Trophoblast cell (in vitro differentiated cells and primary cell): ENCODE data around the gene KIF1A.

ENCODE experiments used
- DNase-seq, 2 donors: peaks; one replicate each; pipeline ENCODE4 v3.0.0-alpha.2; 2016
- H2AFZ ChIP-seq: 2 replicates; pipeline ENCODE4 v1.6.1; 2013; ENCODE audit warnings: low read length, moderate library complexity, mild to moderate bottlenecking; ENCODE audit not compliant: insufficient read depth, poor library complexity
- H2AK5ac ChIP-seq: 2 replicates; pipeline ENCODE4 v1.6.1; 2013; ENCODE audit warnings: mild to moderate bottlenecking, low read length
- H2BK120ac ChIP-seq: 2 replicates; pipeline ENCODE4 v1.6.1; 2013; ENCODE audit warnings: low read length, mild to moderate bottlenecking, moderate library complexity; ENCODE audit not compliant: insufficient read depth, poor library complexity
- H2BK12ac ChIP-seq: 2 replicates; pipeline ENCODE4 v1.6.1; 2013; ENCODE audit warnings: mild to moderate bottlenecking, low read length, moderate library complexity
- H2BK5ac ChIP-seq: 2 replicates; pipeline ENCODE4 v1.6.1; 2013; ENCODE audit warnings: low read length, low read depth, moderate library complexity, mild to moderate bottlenecking; ENCODE audit not compliant: poor library complexity
- H3K14ac ChIP-seq: 2 replicates; pipeline ENCODE4 v1.6.1; 2013; ENCODE audit warnings: mild to moderate bottlenecking, low read length
- H3K18ac ChIP-seq: 2 replicates; pipeline ENCODE4 v1.6.1; 2013; ENCODE audit warnings: mild to moderate bottlenecking, low read length
- H3K23ac ChIP-seq: 2 replicates; pipeline ENCODE4 v1.6.1; 2013; ENCODE audit warnings: low read length
- H3K27ac ChIP-seq: 2 replicates; pipeline ENCODE4 v1.5.1; 2013; ENCODE audit warnings: low read depth, mild to moderate bottlenecking, inconsistent platforms, low read length, moderate library complexity
- H3K27me3 ChIP-seq: 2 replicates; pipeline ENCODE4 v1.6.1; 2013; ENCODE audit warnings: inconsistent platforms, mild to moderate bottlenecking, low read length, moderate library complexity; ENCODE audit not compliant: insufficient read depth
- H3K36me3 ChIP-seq, 2 experiments: 1 replicate in 1 of 2; 2 replicates in 1 of 2; pipeline ENCODE4 v1.6.1; 2013; ENCODE audit warnings: low read length in 2 of 2, mild to moderate bottlenecking in 2 of 2, moderate library complexity in 1 of 2; ENCODE audit not compliant: insufficient read depth in 2 of 2, control insufficient read depth in 1 of 2
- H3K4ac ChIP-seq: 2 replicates; pipeline ENCODE4 v1.6.1; 2013; ENCODE audit warnings: low read depth, mild to moderate bottlenecking, low read length, moderate library complexity
- H3K4me1 ChIP-seq, 2 experiments: 1 replicate in 1 of 2; 2 replicates in 1 of 2; pipeline ENCODE4 v1.6.1; 2013; ENCODE audit warnings: low read length in 2 of 2, mild to moderate bottlenecking in 2 of 2, moderate library complexity in 1 of 2; ENCODE audit not compliant: insufficient read depth in 2 of 2, control insufficient read depth in 1 of 2
- H3K4me2 ChIP-seq: 2 replicates; pipeline ENCODE4 v1.6.1; 2013; ENCODE audit warnings: inconsistent platforms, mild to moderate bottlenecking, low read length, moderate library complexity
- H3K4me3 ChIP-seq: 2 replicates; pipeline ENCODE4 v1.5.1; 2013; ENCODE audit warnings: mild to moderate bottlenecking, low read depth, low read length, inconsistent platforms
- H3K79me1 ChIP-seq: one replicate; pipeline ENCODE4 v1.6.1; 2013; ENCODE audit warnings: low read length
- H3K79me2 ChIP-seq: 2 replicates; pipeline ENCODE4 v1.6.1; 2013; ENCODE audit warnings: low read length, mild to moderate bottlenecking; ENCODE audit not compliant: control insufficient read depth, insufficient read depth, poor library complexity
- H3K9ac ChIP-seq: 2 replicates; pipeline ENCODE4 v1.6.1; 2013; ENCODE audit warnings: mild to moderate bottlenecking, low read length
- H3K9me3 ChIP-seq: 2 replicates; pipeline ENCODE4 v1.6.1; 2013; ENCODE audit warnings: low read depth, mild to moderate bottlenecking, control low read depth, inconsistent platforms, low read length; ENCODE audit not compliant: insufficient read depth
- H4K12ac ChIP-seq: 2 replicates; pipeline ENCODE4 v1.6.1; 2013; ENCODE audit warnings: low read depth, mild to moderate bottlenecking, low read length, moderate library complexity
- H4K8ac ChIP-seq: 2 replicates; pipeline ENCODE4 v1.6.1; 2013; ENCODE audit warnings: low read depth, mild to moderate bottlenecking, low read length, moderate library complexity
- H4K91ac ChIP-seq: one replicate; pipeline ENCODE4 v1.6.1; 2013; ENCODE audit warnings: low read depth, mild to moderate bottlenecking, low read length, moderate library complexity
- WGBS: extraction: QIAGEN DNeasy Blood & Tissue Kit; methylation state at CpG from one replicate; pipeline ENCODE4 v1.1.7; 2013; ENCODE audit warnings: missing lambda C conversion rate; ENCODE audit not compliant: insufficient read length, insufficient coverage; ENCODE audit errors: extremely low coverage; 5-methylcytosine and 5-hydroxymethylcytosine counted together

The KIF1A gene

GRCh38 chr2:240762249-240762648 lies 57.8 kb downstream of the KIF1A start:
- H3K79me1 ChIP-seq, result no peaks in the 10 kb centered on the region
- H4K8ac ChIP-seq, result no peak overlapping the region
- H3K4me3 ChIP-seq, result no peak overlapping the region
- H3K4me2 ChIP-seq, result no peak overlapping the region
- H3K9me3 ChIP-seq, result peaks cover 2% of the 10 kb centered on the region
- no peak overlapping the region for H3K27ac ChIP-seq
- no peak overlapping the region for H4K12ac ChIP-seq
- no CpG with 5 or more reads among the region's 8 CpGs for WGBS
- H3K18ac ChIP-seq, result no peak overlapping the region
- H3K14ac ChIP-seq, result no peak overlapping the region
- H3K36me3 ChIP-seq, result no peaks in the 10 kb centered on the region
- H3K27me3 ChIP-seq, result no peaks in the 10 kb centered on the region
- H3K9ac ChIP-seq, result no peak overlapping the region
- no peak overlapping the region for H2AK5ac ChIP-seq
- H3K4ac ChIP-seq, result no peak overlapping the region
- H3K4me1 ChIP-seq, result no peaks in the 10 kb centered on the region
- H3K79me2 ChIP-seq, result no peaks in the 10 kb centered on the region
- H3K23ac ChIP-seq, result no peak overlapping the region
- no peak overlapping the region for H2AFZ ChIP-seq
- no peak overlapping the region for H2BK120ac ChIP-seq
- no peak for DNase-seq
- no peak overlapping the region for H2BK12ac ChIP-seq
- H2BK5ac ChIP-seq, result no peak overlapping the region
- H4K91ac ChIP-seq, result no peak overlapping the region

GRCh38 chr2:240760576-240761246 lies 59.3 kb downstream of the KIF1A start:
- peaks cover 2% of the 10 kb centered on the region for H3K9me3 ChIP-seq

GRCh38 chr2:240760121-240760520 lies 59.9 kb downstream of the KIF1A start:
- no peak for DNase-seq
- H2AFZ ChIP-seq, result no peak overlapping the region
- no peak overlapping the region for H2BK120ac ChIP-seq
- H4K8ac ChIP-seq, result no peak overlapping the region
- H3K36me3 ChIP-seq, result no peaks in the 10 kb centered on the region
- peaks cover 2% of the 10 kb centered on the region for H3K9me3 ChIP-seq
- no peak overlapping the region for H2AK5ac ChIP-seq
- no peak overlapping the region for H3K4ac ChIP-seq
- H3K79me1 ChIP-seq, result no peaks in the 10 kb centered on the region
- H3K4me2 ChIP-seq, result no peak overlapping the region
- H3K18ac ChIP-seq, result no peak overlapping the region
- no peak overlapping the region for H4K12ac ChIP-seq
- no peaks in the 10 kb centered on the region for H3K27me3 ChIP-seq
- H3K27ac ChIP-seq, result no peak overlapping the region
- no peak overlapping the region for H3K23ac ChIP-seq
- H2BK5ac ChIP-seq, result no peak overlapping the region
- no peak overlapping the region for H3K4me3 ChIP-seq
- no peak overlapping the region for H4K91ac ChIP-seq
- H2BK12ac ChIP-seq, result no peak overlapping the region
- H3K9ac ChIP-seq, result no peak overlapping the region
- no CpG with 5 or more reads among the region's 7 CpGs for WGBS
- H3K79me2 ChIP-seq, result no peaks in the 10 kb centered on the region
- H3K4me1 ChIP-seq, result no peaks in the 10 kb centered on the region
- H3K14ac ChIP-seq, result no peak overlapping the region

More at GRCh38 chr2:240760576-240761246, 59.3 kb downstream of the KIF1A start:
- no peaks in the 10 kb centered on the region for H3K36me3 ChIP-seq
- H3K23ac ChIP-seq, result no peak overlapping the region
- H3K18ac ChIP-seq, result no peak overlapping the region
- no peak overlapping the region for H4K8ac ChIP-seq
- no peak overlapping the region for H4K91ac ChIP-seq
- H3K4me2 ChIP-seq, result no peak overlapping the region
- no peak overlapping the region for H2AK5ac ChIP-seq
- DNase-seq, result no peak
- no peaks in the 10 kb centered on the region for H3K79me1 ChIP-seq
- no peak overlapping the region for H2BK12ac ChIP-seq
- no peaks in the 10 kb centered on the region for H3K79me2 ChIP-seq
- H2BK5ac ChIP-seq, result no peak overlapping the region
- H4K12ac ChIP-seq, result no peak overlapping the region
- H3K14ac ChIP-seq, result no peak overlapping the region
- no CpG with 5 or more reads among the region's 22 CpGs for WGBS
- H3K9ac ChIP-seq, result no peak overlapping the region
- no peak overlapping the region for H2BK120ac ChIP-seq
- H3K4ac ChIP-seq, result no peak overlapping the region
- no peaks in the 10 kb centered on the region for H3K27me3 ChIP-seq
- H3K4me3 ChIP-seq, result no peak overlapping the region
- H3K4me1 ChIP-seq, result no peaks in the 10 kb centered on the region
- H2AFZ ChIP-seq, result no peak overlapping the region
- H3K27ac ChIP-seq, result no peak overlapping the region

GRCh38 chr2:240759459-240759858 lies 60.6 kb downstream of the KIF1A start:
- Histone ChIP-seq H3K36me3 (no peaks in the 10 kb centered on the region), H3K4me2 (no peak overlapping the region), H3K23ac (no peak overlapping the region), H3K9me3 (peaks cover 2% of the 10 kb centered on the region), H2BK5ac (no peak overlapping the region), H3K4ac (no peak overlapping the region), H4K8ac (no peak overlapping the region), H2AK5ac (no peak overlapping the region), H3K9ac (no peak overlapping the region), H3K79me2 (no peaks in the 10 kb centered on the region), H4K91ac (no peak overlapping the region), H3K79me1 (no peaks in the 10 kb centered on the region), H3K14ac (no peak overlapping the region), H3K27ac (no peak overlapping the region), H2BK120ac (no peak overlapping the region), H3K27me3 (no peaks in the 10 kb centered on the region), H2AFZ (no peak overlapping the region), H4K12ac (no peak overlapping the region), H3K4me1 (no peaks in the 10 kb centered on the region), H2BK12ac (no peak overlapping the region), H3K4me3 (no peak overlapping the region), H3K18ac (no peak overlapping the region)
- no peak for DNase-seq
- no CpG with 5 or more reads among the region's 5 CpGs for WGBS
